GM19025 (cell line): ENCODE data around the gene TRANK1.

Experiments used
- ATAC-seq: cut with Tn5 transposase; IDR thresholded peaks from one replicate; pipeline ENCODE4 v1.9.1; 2021; ENCODE audit warnings: mild to moderate bottlenecking, low read depth, moderate library complexity; ENCODE audit not compliant: unreplicated experiment

Gene TRANK1

DNA sequence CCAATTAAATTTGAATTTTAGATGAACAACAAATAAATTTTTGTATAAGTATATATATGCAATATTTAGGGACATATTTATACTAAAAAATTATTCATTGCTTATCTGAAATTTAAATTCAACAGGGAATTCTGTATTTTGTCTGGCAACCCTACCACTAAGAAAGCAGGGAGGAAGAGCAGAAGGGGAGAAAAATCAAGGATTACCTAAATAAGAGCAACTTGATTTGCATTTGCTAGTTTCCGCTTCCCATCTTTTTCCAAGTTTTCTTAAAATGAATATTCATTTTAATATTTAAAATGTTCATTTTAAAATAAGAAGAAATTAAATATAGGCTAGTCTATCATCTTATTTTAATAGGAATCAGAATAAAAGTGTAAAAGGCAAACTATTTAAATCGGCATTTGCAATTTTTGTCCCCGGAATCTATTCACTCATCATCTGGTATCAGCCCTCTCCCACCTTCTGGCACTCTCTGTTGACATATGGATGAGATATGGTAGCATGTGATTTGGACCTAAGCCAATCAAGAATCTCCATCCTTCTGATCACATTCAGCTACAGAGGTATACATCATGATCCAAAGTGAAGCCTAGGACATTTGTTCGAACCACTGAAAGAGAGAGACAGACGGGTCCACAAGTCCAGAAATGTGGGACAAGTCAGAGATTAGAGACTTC is 82.6 kb downstream of the TRANK1 start:
- ATAC-seq = no peak

DNA sequence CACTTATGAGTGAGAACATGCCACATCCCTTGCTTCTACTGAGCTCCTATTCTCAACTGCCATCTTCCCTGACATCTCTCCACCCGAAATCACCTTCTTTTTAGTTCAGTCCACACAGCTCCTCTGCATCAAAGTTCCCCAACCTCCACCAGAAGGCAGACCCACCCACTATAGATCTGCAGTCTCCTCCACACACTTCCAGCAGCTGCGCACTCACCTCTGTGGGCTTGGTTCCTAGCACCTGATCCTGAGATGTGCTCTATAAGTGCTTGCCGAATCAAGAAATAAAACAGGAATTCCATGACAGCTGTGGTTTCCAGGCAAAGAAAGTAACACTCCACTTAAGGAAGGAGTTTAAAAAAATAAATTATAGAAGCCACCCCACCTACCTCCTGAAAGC is 85.4 kb downstream of the TRANK1 start:
- no peak for ATAC-seq

DNA sequence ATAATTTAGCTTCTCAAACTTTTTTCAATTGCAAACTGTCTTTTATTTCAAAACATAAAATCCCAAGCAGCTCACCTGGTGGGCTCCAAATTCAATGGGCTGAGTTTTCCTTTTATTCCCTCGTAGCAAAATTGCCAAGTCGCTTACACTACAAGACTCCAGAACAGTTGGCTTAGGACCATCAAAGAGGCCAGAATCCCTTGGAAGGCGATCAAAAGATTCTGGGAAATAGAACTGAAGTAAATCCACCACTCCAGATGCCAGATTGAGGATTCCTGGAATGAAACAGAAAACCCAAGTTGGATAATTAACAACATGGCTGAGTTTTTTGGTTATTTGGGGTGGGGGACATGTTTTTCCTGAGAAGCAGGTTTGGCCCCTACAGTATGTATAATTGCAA is 92.8 kb downstream of the TRANK1 start:
- no peak for ATAC-seq

DNA sequence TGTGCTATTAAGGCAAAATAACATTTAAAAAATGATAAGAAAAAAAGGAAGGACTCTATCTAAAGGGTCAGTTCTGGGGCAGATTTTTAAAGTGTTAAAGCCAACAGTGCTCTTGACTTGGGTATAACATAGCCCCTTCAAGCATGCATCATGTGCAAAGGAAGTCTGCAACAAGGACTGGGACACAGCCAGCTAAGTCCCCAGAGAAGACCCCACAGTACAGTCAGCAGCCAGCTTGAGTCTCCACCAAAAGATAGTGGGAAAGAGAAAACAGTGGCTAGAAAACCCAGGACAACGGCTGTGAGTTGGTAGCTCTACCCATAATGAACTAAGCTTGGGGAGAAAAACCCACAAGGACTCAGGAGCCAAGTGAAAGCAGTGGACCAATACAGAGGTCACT is 94.1 kb downstream of the TRANK1 start:
- ATAC-seq = no peak

DNA sequence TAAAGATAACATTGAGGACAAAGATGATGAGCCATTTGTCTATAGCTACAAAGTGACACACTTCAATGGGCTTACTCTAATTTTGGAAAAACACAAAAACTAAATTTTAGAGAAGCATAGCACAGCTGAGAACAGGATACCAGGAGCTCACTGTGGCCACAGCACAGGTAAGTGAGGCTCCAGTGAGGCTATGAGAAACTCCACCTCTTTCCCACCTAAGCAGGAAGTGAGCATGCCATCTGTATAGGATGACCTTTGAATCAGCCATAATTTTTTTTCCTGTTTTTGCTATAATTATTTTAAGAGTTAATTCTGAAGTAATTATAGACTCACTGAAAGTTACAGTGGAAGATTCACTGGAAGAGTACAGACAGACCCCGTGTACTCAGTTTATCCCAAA is 98.4 kb downstream of the TRANK1 start:
- ATAC-seq = no peak

DNA sequence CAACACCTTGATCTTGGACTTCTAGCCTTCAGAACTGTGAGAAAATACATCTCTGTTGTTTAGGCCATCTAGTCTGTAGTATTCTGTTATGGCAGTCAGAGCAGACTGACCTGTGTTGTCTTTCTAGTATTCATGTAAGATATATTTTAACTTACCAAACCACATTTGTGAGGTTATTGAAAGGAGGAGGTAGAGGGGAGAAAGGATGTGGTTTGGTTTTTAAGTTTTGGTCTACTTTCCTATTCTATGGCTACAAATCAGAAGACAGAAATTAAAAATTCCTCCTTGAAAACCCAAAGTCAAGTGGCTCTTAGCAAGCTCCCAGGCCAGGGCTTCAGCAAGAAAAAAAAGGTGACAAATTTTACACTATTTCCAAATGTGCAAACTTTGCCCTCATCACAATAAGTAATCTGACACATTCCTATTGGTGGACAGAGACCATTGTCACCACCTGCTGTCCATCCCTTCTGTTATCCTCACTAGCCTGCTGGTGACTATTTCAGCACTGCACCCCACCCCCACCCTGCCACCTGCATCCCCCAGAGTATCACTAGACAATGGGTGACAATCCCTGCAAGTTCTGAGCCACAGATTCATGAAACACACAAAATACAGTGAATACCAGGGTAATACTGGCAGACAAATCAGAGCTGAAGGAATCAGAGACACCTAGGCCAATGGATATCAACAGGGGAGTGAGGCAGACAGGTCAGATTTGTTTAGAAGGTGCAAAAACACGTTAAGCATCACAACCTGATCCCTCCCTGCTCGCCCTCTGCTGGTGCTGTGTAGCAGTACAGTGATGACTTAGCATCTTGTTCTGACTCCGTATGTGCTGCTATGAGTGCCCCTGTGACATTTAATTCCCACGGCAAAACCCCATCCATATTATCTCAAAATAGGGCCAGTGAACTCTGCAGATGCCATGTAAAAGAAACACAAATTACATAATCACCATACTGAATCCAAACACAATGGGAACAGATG is 101.5 kb downstream of the TRANK1 start:
- ATAC-seq = peak; percentile 75

DNA sequence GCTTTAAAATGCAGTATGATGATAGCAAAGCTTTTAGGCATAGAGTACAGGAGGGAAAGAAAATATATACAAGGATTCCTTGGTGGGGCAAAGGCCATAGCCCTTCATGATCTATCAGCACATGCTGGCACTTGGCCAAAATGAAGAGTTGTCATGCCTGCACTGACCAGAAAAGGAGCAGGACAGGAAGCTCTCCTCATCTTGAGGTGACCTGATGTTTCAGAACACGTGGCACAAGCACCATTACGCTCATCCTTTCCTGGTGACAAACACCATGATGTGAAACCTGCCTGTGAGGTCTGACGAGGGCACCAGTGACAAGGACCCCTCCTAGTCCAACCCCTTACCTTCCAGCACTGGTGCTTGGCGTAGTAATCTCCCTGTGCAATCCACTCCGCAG is 102.6 kb downstream of the TRANK1 start:
- no peak for ATAC-seq

DNA sequence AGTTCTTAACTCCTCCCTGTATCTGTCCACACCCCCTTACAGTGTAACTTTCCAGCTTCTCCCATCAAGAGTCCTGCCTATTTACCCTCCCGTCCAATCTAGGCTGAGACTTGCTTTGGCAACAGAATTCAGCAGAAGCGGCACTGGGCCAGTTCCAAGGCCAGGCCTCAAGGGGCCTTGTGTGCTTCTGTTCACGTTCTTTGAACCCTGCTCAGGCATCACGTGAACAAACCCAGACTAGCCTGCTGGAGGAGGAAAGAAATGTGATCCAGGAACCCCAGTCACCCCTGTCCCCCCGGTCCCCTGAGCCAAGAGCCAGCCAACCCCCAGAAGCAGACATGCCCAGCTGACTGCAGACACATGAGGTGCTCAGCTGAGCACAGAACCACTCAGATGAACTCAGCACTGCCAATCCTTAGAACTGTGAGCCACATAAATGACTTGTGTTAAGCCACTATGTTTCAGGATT is 104.4 kb downstream of the TRANK1 start:
- no peak for ATAC-seq

DNA sequence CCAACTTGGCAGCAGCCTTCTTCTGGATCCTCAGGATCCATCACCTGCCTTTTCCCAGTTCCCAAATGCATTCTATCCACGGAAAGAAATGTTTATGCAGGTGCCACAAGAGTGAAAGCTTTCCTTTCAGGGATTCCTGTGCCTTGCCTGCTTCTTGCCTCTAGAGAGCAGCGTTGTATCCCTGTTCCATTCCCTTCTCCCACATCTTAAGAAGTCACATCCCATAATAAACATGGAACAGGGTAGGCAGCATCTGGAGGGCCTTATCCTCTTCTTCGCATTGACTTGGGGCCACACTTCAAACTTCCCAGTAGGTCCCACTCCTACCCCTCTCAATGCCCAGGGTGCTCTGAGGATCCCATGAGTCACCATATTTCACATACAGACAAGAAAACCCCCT is 107.8 kb downstream of the TRANK1 start:
- no peak for ATAC-seq

DNA sequence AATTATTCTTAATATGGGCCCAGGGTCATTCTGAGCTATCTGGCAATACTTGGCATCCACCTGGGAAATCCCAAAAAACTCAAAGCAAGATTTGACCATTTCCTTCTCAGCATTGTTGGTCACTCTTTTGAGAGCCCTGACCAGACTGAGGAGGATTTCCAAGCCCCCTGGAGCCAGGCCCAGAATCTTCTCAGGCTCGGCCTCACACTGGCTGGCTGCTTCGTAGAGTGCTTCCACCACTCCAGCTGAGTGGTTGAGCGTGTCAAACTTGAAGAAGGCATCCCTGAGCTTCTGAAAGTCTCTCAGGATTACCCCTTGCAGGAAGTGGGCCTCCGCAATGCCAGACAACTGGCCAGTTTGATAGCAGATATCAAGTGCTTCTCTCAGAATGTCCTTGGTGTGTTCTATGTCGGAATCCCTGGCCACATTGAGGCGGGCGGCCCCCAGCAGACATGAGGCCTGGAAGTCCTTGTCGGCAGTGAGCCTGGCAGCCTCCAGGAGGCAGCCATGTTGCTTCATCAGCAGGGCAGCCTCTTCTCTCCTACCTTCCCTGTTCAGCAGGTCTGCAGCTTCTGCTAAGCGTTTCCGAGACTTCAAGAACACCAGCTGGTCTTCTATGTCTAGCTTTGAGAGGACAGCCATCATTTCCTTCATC is 111.6 kb downstream of the TRANK1 start:
- ATAC-seq = no peak

DNA sequence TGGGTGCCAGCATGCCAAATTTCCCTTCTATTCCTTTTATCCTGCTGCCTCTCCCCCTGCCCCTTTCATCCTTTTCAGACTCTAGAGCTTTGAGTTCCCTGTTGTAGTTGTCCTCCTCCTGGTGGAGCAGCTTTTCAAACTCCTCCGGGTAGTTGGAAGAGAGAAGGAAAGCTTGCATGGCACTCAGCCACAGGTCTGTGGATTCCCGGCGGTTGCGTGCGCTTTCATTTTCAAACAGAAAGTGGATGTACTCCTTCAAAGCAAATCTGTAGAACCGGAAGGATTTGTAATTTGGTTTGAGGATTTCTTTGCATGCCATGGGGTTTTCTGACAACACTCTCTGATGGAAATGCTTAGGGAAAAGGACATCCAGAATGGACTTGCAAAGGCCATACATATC is 112.4 kb downstream of the TRANK1 start:
- ATAC-seq = no peak

DNA sequence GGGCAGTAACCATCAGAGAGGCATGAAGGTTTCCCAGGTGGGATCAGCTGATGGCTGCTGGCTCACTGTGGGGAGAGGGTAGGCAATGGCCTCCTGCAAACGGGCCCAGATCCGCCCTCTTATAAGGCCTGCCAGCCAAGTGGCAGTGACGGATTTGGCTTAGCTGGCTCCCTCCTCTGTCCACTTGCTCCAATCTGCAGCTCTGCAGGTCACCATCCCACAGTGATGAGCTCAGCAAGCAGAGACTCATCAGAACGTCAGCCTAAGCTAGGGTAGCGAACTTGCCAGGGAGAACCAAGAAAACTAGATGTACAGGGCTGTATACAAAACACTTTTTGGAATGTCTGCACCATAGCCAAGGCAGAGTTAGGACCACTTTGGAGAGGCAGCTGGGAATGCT is 117.7 kb downstream of the TRANK1 start:
- no peak for ATAC-seq

DNA sequence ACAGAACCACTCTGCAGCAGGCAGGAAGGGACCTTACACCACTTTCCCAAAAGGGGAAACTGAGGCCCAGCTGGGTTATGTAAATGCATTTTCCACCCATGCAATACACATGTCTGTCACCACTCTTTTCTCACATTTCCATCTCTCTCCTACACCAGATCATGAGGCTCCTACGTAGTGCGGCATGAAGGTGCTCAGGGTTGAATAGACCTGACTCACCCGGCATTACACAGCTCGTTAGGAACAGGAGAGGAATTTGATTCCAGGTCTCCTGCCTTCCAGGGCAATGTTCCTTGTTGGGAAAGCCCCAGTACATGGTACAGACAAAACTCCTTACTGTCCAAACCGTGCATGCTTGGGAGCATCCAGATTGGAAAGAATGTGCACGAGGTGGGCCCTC is 118.6 kb downstream of the TRANK1 start:
- no peak for ATAC-seq

DNA sequence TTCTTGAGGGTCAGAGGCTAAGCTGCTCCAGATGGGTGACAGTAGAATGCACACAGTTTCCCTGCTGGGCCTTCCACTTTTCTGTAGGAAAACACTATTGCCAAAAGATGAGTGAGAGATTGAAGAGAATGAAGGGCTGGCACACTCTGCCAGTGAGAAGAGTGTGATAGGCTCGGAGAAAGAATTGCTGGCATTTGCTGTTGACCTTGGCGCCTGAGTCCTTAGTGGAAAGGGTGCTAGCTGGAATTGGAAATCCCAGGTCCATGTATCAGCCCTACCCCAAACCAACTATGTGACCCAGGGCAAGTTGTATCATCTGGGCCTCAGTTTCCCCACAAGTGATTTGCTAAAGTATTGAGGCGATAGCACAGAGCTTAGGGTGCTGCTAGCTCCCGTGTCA is 120.4 kb downstream of the TRANK1 start:
- no peak for ATAC-seq

DNA sequence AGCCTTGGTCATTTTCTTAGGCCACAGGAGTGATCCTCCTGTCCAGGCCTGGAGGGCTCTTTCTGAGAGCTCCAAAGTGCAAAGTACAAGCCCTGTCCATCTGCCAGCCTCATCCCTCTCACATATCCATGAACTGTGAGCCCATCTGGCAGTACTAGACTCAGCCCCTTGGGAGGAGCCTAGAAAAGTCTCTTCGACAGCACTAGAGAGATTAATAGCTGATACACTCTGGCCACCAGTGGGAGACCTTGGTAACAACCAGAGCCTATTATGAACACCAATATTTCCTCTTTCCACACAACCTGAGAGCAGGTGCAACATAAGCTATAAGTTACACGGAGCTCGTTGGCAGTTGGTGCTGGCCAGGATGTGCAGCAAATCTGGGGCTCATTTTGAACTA is 121.0 kb downstream of the TRANK1 start:
- ATAC-seq = no peak

DNA sequence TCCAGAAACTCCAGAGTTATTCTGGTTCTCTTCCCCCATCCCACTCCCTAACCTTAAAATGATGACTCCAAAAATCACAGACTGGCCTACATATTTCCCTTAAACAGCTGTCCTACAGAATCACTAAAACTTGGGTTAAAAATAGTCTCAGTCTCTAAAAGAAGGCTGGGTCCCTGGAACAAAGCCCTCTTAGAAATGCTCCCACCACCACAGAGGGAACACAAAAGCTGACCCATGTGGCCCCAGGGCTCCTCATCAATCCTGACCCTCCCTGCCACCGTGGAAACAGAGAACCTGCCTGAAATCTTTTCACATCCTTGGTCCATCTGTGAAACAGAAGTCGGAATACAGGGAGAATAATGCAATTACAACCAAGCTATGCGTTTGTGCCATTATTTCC is 124.8 kb downstream of the TRANK1 start:
- ATAC-seq = no peak

DNA sequence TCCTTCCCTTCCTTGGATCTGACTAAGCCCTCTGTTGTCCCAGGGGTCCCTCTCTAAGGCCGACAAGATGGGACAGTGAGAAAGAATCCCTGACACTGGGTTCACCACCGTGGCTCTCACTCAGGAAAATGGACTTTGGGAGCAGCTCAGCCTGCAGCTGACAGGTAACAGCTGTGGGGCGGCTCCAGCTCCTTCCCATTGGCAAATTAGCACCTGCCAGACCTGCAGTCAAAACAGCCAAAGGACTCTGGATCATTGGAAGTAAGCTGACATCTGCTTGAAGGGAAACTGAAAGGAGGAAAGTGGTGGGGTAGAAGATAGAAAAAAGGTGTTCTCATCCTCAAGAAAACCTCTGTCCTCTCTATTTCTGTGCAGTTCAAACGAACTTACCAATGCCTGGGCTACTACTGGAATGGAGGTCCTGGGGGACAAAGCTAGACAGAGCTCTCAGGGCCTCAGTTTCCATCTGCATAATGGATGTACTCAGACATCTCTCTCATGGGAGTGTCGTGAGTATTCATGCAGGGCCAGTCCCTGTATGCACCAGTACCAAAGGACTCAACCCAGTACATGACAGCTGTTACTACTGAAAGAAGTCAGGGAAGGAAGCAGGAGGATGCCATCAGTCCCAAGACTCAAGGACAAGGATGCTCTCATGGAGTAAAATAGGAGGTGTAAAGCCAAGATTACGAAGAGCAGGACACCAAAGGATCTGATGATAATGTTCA is 126.9 kb downstream of the TRANK1 start:
- no peak for ATAC-seq

DNA sequence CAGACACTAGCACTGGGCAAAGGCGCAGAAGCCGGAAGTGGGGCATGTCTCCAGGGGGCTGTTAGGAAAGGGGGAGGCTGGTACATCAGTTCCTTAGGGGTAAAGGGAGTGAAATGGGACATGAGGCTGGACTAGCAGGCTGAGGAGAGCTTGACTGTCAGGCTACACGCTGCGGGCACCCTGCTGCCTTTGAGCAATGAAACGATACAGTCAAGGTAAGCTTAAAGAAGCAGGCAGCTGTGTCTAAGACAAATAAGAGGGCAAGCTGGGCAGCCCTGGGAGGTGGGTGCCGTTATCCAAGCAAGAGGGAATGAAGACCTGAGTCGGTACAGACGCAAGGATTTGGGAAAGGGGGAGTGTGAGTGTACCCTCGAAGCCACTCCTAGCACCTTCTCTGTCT is 129.5 kb downstream of the TRANK1 start:
- ATAC-seq = no peak

DNA sequence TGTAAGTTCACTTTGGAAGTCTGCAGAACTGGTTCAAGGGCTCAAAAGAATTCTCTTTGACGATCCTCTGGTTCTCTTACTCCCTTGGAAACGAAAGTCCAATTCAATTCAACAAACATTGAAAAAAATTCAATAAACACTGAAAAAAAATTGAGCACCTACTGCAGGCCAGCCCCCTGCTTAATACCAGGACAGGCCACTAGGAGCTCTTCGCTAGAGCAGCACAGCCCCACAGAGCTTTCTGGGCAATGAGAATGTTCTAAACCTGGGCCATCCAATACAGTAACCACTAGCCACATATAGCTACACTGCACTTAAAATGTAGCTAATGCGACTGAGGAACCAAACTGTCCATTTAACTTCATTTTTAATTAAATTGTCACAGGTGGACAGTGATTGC is 130.1 kb downstream of the TRANK1 start:
- no peak for ATAC-seq

DNA sequence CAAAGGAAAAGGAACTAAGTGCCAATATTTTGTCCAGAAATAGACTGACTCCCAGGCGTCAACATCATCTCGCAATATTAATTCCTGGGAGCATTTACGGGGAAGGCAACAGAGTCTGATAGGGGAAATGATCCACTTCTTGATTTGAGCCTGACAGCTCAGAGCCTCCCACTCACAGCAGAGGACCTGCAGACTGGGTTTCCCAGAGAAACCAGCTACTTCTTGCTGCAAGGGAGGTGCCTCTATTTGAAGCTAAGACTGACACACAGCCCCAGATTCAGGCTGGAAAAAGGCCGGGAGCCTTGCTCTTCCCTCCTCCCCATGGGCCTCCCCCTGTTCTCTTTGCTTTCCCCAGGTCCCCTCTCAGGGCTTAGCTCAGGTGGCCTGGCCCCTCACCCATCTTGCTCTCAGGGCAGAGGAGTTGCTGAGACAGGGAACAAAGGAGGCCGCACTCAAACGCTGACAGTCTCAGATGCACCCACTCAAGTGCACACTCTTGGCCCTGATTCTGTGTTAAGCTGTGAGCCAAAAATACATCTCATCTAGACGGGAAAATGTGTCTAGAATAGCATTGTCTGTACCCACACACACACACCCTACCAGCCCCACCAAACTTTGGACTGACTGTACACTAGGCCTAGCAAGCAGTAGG is 130.7 kb downstream of the TRANK1 start:
- no peak for ATAC-seq
